Transverse colon (tissue), 4 donors: ENCODE results near the gene TAS2R60.

Experiments
- POLR2A ChIP-seq: fragments of 450-650 bp; IDR thresholded peaks from one replicate; pipeline ENCODE4 v1.6.1; 2016; ENCODE audit warnings: antibody characterized with exemption, mild to moderate bottlenecking, moderate library complexity
- POLR2AphosphoS5 ChIP-seq, 3 donors: sonication (generic); formaldehyde crosslinking; IDR thresholded peaks; one replicate each; pipeline ENCODE4 v1.6.1; 2016; ENCODE audit warnings: antibody characterized with exemption in 3 of 3
- TF ChIP-seq, protein P1 (sequence below), 5 experiments: fragments of 200-600 bp in 3 of 5; fragments of 450-650 bp in 2 of 5; sonication (generic) in 3 of 5; IDR thresholded peaks; 1 replicate in 2 of 5; 2 replicates in 3 of 5; pipeline ENCODE4 v1.5.1; 2016 to 2017; ENCODE audit warnings: antibody characterized with exemption in 5 of 5, inconsistent platforms in 3 of 5, mild to moderate bottlenecking in 2 of 5, moderate library complexity in 1 of 5

DNA sequence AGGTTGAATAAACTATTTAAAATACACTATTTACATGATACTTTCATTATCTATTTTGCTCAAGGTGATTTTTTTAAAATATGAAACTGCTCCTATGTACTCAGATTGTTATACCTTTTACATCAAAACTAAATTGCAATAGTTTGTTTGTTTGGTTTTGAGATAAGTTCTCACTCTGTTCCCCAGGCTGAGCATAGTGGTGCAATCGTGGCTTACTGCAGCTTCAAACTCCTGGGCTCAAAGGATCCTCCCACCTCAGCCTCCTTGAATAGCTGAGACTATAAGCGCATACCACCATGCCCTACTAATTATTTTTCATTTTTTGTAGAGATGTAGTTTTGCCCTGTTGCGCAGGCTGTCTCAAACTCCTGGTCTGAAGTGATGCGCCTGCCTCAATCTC, 12.7 kb downstream of the TAS2R60 start:
- TF ChIP-seq POLR2AphosphoS5 (IDR thresholded peaks at IDR 0.05) (no peak), POLR2A (no peak)
- TF ChIP-seq, protein P1, sequence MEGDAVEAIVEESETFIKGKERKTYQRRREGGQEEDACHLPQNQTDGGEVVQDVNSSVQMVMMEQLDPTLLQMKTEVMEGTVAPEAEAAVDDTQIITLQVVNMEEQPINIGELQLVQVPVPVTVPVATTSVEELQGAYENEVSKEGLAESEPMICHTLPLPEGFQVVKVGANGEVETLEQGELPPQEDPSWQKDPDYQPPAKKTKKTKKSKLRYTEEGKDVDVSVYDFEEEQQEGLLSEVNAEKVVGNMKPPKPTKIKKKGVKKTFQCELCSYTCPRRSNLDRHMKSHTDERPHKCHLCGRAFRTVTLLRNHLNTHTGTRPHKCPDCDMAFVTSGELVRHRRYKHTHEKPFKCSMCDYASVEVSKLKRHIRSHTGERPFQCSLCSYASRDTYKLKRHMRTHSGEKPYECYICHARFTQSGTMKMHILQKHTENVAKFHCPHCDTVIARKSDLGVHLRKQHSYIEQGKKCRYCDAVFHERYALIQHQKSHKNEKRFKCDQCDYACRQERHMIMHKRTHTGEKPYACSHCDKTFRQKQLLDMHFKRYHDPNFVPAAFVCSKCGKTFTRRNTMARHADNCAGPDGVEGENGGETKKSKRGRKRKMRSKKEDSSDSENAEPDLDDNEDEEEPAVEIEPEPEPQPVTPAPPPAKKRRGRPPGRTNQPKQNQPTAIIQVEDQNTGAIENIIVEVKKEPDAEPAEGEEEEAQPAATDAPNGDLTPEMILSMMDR (IDR thresholded peaks at IDR 0.05): no peak
